Suprapubic skin (tissue), 4 donors: ENCODE measurements around the gene BAHCC1.

Experiments used
- EP300 ChIP-seq: sonication (generic); formaldehyde crosslinking; IDR thresholded peaks from one replicate; pipeline ENCODE4 v1.6.1; 2017; ENCODE audit warnings: antibody characterized with exemption
- POLR2A ChIP-seq, 2 donors: fragments of 450-650 bp; IDR thresholded peaks; one replicate each; pipeline ENCODE4 v1.6.1; 2017; ENCODE audit warnings: antibody characterized with exemption in 2 of 2, mild to moderate bottlenecking in 2 of 2, moderate library complexity in 2 of 2
- POLR2AphosphoS5 ChIP-seq, 3 donors: sonication (generic); formaldehyde crosslinking; IDR thresholded peaks; one replicate each; pipeline ENCODE4 v1.6.1; 2017; ENCODE audit warnings: antibody characterized with exemption in 3 of 3
- TF ChIP-seq, protein P1 (sequence below), 2 donors: fragments of 200-600 bp in 1 of 2; fragments of 450-650 bp in 1 of 2; sonication (generic) in 1 of 2; IDR thresholded peaks; one replicate each; pipeline ENCODE4 v1.5.1; 2016 to 2019; ENCODE audit warnings: antibody characterized with exemption in 2 of 2, mild to moderate bottlenecking in 1 of 2, moderate library complexity in 1 of 2

- TF ChIP-seq POLR2A (IDR thresholded peaks at IDR 0.05) (no peak), EP300 (no peak), POLR2AphosphoS5 (IDR thresholded peaks at IDR 0.05) (no peak)
- TF ChIP-seq, protein P1, sequence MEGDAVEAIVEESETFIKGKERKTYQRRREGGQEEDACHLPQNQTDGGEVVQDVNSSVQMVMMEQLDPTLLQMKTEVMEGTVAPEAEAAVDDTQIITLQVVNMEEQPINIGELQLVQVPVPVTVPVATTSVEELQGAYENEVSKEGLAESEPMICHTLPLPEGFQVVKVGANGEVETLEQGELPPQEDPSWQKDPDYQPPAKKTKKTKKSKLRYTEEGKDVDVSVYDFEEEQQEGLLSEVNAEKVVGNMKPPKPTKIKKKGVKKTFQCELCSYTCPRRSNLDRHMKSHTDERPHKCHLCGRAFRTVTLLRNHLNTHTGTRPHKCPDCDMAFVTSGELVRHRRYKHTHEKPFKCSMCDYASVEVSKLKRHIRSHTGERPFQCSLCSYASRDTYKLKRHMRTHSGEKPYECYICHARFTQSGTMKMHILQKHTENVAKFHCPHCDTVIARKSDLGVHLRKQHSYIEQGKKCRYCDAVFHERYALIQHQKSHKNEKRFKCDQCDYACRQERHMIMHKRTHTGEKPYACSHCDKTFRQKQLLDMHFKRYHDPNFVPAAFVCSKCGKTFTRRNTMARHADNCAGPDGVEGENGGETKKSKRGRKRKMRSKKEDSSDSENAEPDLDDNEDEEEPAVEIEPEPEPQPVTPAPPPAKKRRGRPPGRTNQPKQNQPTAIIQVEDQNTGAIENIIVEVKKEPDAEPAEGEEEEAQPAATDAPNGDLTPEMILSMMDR (IDR thresholded peaks at IDR 0.05) = no peak
Measured at GRCh38 chr17:81489012-81489997, 94.0 kb downstream of the BAHCC1 start.
